ENCODE results near the gene SLX4IP.

Gene SLX4IP

GRCh38 chr20:10554285-10554684 is 119.2 kb downstream of the SLX4IP start:
- no peak for DNase-seq

- DNase-seq = no peak
Measured at GRCh38 chr20:10555393-10555792, 120.3 kb downstream of the SLX4IP start.

- no peak for DNase-seq
Measured at GRCh38 chr20:10555865-10556308, 120.8 kb downstream of the SLX4IP start.

- no peak for DNase-seq
Measured at GRCh38 chr20:10556519-10557083, 121.5 kb downstream of the SLX4IP start.

GRCh38 chr20:10557685-10558084 is 122.6 kb downstream of the SLX4IP start:
- no peak for DNase-seq

- DNase-seq = no peak
Measured at GRCh38 chr20:10558635-10559187, 123.6 kb downstream of the SLX4IP start.

GRCh38 chr20:10559266-10559665 is 124.2 kb downstream of the SLX4IP start:
- DNase-seq = no peak

- no peak for DNase-seq
Measured at GRCh38 chr20:10560686-10561085, 125.6 kb downstream of the SLX4IP start.

GRCh38 chr20:10561302-10561701 is 126.2 kb downstream of the SLX4IP start:
- DNase-seq = no peak

- DNase-seq = no peak
Measured at GRCh38 chr20:10562899-10563298, 127.8 kb downstream of the SLX4IP start.

- DNase-seq = no peak
Measured at GRCh38 chr20:10563935-10564492, 128.9 kb downstream of the SLX4IP start.

- DNase-seq = no peak
Measured at GRCh38 chr20:10565191-10565921, 130.3 kb downstream of the SLX4IP start.

GRCh38 chr20:10565922-10566897 is 131.1 kb downstream of the SLX4IP start:
- DNase-seq = no peak

GRCh38 chr20:10568032-10568431 is 132.9 kb downstream of the SLX4IP start:
- no peak for DNase-seq

GRCh38 chr20:10571313-10571815 is 136.3 kb downstream of the SLX4IP start:
- no peak for DNase-seq

- no peak for DNase-seq
Measured at GRCh38 chr20:10572853-10573252, 137.7 kb downstream of the SLX4IP start.

- no peak for DNase-seq
Measured at GRCh38 chr20:10573273-10573950, 138.3 kb downstream of the SLX4IP start.

GRCh38 chr20:10573951-10574339 is 138.8 kb downstream of the SLX4IP start:
- DNase-seq = no peak

GRCh38 chr20:10576411-10577090 is 141.4 kb downstream of the SLX4IP start:
- DNase-seq = no peak

- DNase-seq = no peak
Measured at GRCh38 chr20:10577648-10578047, 142.5 kb downstream of the SLX4IP start.

GRCh38 chr20:10578607-10579006 is 143.5 kb downstream of the SLX4IP start:
- DNase-seq = no peak

Measured in stimulated activated CD4-positive, alpha-beta T cell treated with anti-CD3 and anti-CD28 coated beads, Interleukin-4, amount 100 ng/mL, for 1 hour (primary cell).